ENCODE measurements around the gene MBD3. TPM values are rescaled to one million over a fixed set of nuclear protein-coding genes. Genes with fewer than 3 reads are reported as not detected.

The MBD3 gene
- total and polyA plus RNA-seq, 2 of the 4 experiments (the other 2 are of a cell fraction): 42.5 to 66.3 TPM

- Histone ChIP-seq H2BK120ac (ENCODE audit: low read depth, low read length) (no peak overlapping the region), H3K18ac (ENCODE audit: low read depth, low read length) (no peak overlapping the region), H2BK20ac (ENCODE audit: low read depth, low read length) (no peak overlapping the region), H3K23ac (ENCODE audit: low read depth, low read length) (no peak overlapping the region), H2AK9ac (replicated peaks; ENCODE audit: low read depth, low read length, poor library complexity) (no peak overlapping the region), H3K4me2 (ENCODE audit: low read depth, low read length) (no peak overlapping the region), H3K27ac (ENCODE audit: insufficient read depth, low read length) (no peak overlapping the region), H3K36me3 (ENCODE audit: control insufficient read depth, insufficient read depth, low read length) (no peaks in the 10 kb centered on the region; the same call in 1 of the 2 replicates), H2AFZ (replicated peaks; ENCODE audit: low read length, poor library complexity) (no peak overlapping the region), H3K4ac (ENCODE audit: low read depth, low read length) (no peak overlapping the region), H3K27me3 (ENCODE audit: control insufficient read depth, insufficient read depth, low read length) (no peaks in the 10 kb centered on the region; the same call in 1 of the 2 replicates), H2BK5ac (ENCODE audit: low read depth, low read length, poor library complexity, severe bottlenecking) (no peak overlapping the region), H3K9me1 (ENCODE audit: insufficient read depth, low read length) (no peaks in the 10 kb centered on the region; the same call in 1 of the 2 replicates), H3K9me3 (ENCODE audit: control insufficient read depth, insufficient read depth, low read length) (no peaks in the 10 kb centered on the region), H4K20me1 (ENCODE audit: insufficient read depth, low read length) (peaks cover 15% of the 10 kb centered on the region), H3K4me1 (ENCODE audit: control insufficient read depth, insufficient read depth, low read length) (peaks cover 3% of the 10 kb centered on the region), H4K91ac (ENCODE audit: insufficient read depth, low read depth, low read length) (no peak overlapping the region), H2AK5ac (ENCODE audit: low read depth, low read length) (no peak overlapping the region), H3K14ac (replicated peaks; ENCODE audit: low read depth, low read length) (no peak overlapping the region), H3K79me1 (ENCODE audit: low read depth in 1 of 2, low read length in 2 of 2) (peaks cover 0 to 3% of the 10 kb centered on the region in 2 experiments; a peak in 2 of 4 replicates), H3K4me3 (ENCODE audit: insufficient read depth, low read depth, low read length) (no peak overlapping the region), H4K8ac (ENCODE audit: low read depth in 2 of 2, low read length in 2 of 2) (no peak overlapping the region), H2BK15ac (ENCODE audit: low read depth, low read length) (no peak overlapping the region), H4K5ac (ENCODE audit: low read depth, low read length) (no peak overlapping the region), H3K56ac (ENCODE audit: extremely low read depth, insufficient read depth, low read length) (no peak overlapping the region), H3K9ac (ENCODE audit: low read depth, low read length) (no peak overlapping the region)
- POLR2A ChIA-PET (ENCODE audit: unreplicated experiment): interaction anchor here (0.6 kb wide), 1 partner anchor 102 kb away, joined by 3 read pairs; no protein-coding TSS in a partner anchor
- CTCF ChIA-PET: no interaction called here
- dilution Hi-C loops (cut with HindIII; ENCODE audit: low sequenced_read_pairs, unreplicated experiment): no loop called here
- WGBS, 2 experiments (ENCODE audit: extremely low coverage in 2 of 2, insufficient read length in 1 of 2): 100% methylated on average over 1 of the region's 13 CpGs; no CpG with 5 or more reads in 1 of the 2 experiments
- ATAC-seq (ENCODE audit: low read depth) (no peak), DNase-seq (no peak)
- no TSS peak for BruUV-seq (replicated peaks)
- TF ChIP-seq MXI1 (IDR thresholded peaks at IDR 0.05; ENCODE audit: borderline replicate concordance, low read depth, low read length) (no peak), ELK1 (IDR thresholded peaks at IDR 0.05; ENCODE audit: borderline replicate concordance, low read depth, low read length) (no peak), NFE2L2 (IDR thresholded peaks at IDR 0.05; ENCODE audit: low read depth, low read length) (no peak), RFX5 (IDR thresholded peaks at IDR 0.05; ENCODE audit: low read depth, low read length) (no peak), CTCF (conservative IDR thresholded peaks at IDR 0.05; ENCODE audit: low read depth, low read length) (no peak), SMC3 (IDR thresholded peaks at IDR 0.05; ENCODE audit: low read depth, low read length) (no peak), CEBPB (IDR thresholded peaks at IDR 0.05; ENCODE audit: low read depth, low read length) (no peak), MAZ (IDR thresholded peaks at IDR 0.05; ENCODE audit: borderline replicate concordance, low read depth, low read length) (no peak), POLR2A (IDR thresholded peaks at IDR 0.05; ENCODE audit: low read depth, low read length) (no peak), USF2 (IDR thresholded peaks at IDR 0.05; ENCODE audit: low read depth, low read length) (no peak)
- in situ Hi-C loops (cut with MboI; ENCODE audit: low sequenced_read_pairs): no loop called here
- intact Hi-C loops (cut with micrococcal nuclease): no loop called here
Observed at GRCh38 chr19:1570836-1571235, 21.8 kb downstream of the MBD3 start.
